GM12874 (cell line): Measurements from ENCODE around the gene RAB3GAP2.

Experiments used
- TF ChIP-seq, protein P1 (sequence below): IDR thresholded peaks from 2 replicates; pipeline ENCODE4 v1.5.1; 2011; ENCODE audit warnings: low read depth, mild to moderate bottlenecking, control low read depth, low read length, moderate library complexity; ENCODE audit not compliant: insufficient read depth

RAB3GAP2 gene

DNA sequence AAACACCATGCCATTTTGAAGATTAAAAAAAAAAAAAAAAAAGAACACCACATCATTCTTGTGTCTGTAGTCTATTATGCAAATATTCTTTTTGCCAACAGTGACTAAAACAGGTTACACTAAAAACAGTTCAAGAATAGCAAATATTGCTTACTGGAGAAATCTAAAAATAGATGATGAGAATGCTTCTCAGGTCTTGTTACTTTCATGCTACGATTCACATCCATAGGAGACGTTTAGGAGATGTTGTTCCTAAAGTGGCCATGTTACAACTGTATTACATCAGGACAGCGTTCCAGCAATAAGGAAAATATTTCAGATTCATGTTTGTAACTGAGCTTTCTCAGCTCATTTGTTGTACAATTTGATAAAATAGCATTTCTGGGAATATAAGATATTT is 32.3 kb downstream of the RAB3GAP2 start:
- TF ChIP-seq, protein P1, sequence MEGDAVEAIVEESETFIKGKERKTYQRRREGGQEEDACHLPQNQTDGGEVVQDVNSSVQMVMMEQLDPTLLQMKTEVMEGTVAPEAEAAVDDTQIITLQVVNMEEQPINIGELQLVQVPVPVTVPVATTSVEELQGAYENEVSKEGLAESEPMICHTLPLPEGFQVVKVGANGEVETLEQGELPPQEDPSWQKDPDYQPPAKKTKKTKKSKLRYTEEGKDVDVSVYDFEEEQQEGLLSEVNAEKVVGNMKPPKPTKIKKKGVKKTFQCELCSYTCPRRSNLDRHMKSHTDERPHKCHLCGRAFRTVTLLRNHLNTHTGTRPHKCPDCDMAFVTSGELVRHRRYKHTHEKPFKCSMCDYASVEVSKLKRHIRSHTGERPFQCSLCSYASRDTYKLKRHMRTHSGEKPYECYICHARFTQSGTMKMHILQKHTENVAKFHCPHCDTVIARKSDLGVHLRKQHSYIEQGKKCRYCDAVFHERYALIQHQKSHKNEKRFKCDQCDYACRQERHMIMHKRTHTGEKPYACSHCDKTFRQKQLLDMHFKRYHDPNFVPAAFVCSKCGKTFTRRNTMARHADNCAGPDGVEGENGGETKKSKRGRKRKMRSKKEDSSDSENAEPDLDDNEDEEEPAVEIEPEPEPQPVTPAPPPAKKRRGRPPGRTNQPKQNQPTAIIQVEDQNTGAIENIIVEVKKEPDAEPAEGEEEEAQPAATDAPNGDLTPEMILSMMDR: no peak

DNA sequence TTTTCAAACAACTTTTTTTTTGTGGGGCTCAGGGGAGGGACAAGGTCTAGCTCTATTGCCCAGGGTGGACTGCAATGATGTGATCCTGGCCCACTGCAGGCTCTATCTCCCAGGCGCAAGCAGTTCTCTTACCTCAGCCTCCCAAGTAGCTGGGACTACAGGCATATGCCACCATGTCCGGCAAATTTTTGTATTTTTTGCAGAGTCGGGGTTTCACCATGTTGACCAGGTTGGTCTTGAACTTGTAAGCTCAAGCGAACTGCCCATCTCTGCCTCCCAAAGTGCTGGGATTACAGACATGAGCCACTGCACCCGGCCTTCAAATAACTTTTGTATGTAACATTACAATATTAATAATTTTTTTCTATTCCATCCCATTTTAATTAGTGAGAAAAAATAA is 33.0 kb downstream of the RAB3GAP2 start:
- TF ChIP-seq, protein P1: no peak

DNA sequence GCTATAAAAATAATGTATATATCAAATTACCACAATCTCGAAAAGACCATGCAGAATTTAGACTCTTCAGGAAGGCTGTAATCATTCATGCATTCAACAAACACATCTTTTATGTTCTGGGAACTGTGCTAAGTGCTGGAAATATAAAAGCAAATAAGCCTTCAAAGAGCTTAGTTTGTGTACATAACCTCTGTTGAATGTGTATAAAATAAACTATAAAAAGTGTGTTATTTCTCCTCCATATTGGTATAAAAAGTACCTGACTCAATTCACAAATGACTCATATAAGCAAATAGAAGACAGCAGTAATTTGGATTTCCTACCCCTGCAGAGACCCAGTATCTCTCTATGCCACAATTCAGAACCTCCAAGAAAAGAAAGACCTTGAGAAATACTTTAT is 36.8 kb downstream of the RAB3GAP2 start:
- TF ChIP-seq, protein P1: no peak

DNA sequence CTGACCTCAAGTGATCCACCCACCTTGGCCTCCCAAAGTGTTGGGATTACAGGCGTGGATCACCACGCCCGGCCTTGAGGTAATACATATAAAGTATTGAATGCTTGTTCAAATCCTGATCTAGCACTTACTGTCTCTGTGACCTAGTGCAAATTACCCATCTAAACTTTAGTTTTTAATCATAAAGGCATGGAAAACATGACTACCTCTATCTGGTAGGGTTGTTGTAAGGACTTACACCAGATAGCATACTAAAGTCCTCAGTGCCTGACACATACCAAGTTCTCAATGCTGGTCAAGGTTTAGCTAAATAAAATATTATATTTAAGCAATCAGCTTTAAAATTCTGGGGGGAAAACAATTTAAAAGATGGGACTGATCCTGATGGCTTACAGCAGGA is 38.3 kb downstream of the RAB3GAP2 start:
- TF ChIP-seq, protein P1: no peak

DNA sequence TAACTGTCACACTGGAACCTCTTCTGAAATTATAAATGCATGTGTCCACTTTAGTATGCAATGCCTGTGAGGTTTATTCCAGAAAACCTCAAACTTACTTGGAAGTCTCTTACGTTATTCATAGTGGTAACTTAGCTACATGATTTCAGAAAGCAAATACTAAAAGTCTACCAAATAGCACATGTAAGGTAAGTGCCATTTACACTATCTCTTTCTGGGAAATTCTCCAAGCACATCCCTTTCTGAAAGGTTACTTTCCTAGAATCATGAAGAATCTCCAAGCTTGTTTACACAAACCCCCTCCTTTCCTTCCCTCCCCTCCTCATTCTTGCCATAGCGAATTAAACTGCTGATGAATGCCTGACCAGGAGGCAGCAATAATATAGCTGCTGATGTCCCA is 42.5 kb downstream of the RAB3GAP2 start:
- TF ChIP-seq, protein P1: no peak

DNA sequence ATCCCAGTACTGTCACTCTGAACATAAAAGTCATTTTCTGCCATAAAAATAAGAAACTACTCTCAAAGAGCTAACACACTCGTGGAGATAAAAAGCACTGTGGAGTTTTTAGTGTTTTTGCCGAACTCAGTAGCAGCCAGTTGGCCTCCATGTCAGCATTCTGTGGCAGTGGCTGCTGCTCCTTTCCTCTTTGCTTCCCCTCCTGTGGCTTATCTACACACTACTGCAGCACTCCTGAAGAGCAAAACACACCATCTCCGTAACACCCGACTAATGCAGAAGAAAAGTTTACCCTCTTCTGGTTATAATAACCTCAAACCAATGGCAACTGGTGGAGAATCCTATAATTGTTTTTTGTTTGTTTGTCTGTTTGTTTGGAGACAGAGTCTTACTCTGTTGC is 44.9 kb downstream of the RAB3GAP2 start:
- TF ChIP-seq, protein P1: no peak

DNA sequence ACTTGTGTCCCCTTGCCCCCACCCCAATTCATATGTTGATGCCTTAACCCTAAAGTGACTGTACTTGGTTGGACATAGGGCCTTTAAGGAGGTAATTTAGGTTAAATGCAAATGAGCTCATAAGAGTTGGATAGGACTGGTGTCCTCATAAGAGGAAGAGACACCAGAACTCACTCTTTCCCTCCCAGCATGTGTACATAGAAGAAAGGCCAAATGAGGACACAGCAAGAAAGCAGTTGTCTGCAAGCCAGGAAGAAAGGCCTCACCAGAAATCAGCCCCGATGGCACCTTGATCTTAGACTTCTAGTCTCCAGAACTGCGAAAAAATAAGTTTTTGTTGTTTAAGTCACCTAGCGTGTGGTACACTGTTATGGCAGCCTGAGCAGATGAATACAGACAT is 45.5 kb downstream of the RAB3GAP2 start:
- TF ChIP-seq, protein P1: no peak

DNA sequence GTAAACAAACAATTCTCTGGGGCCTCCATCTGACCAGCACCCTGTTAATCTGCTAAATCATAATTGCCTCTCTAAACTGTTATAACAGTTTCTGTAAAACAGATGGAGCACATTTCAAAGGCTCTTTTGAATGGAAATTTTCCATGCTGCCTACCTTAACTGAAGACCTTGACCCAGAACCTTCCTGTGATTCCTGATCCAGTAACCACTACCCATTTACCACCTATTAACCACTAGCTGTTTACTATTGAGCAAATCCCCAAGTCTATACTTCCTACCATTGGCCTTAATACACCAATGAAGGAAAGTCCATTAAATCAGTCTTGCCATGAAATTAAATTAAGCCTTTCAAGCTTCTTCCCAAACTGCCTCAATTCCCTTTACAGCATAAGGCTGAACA is 46.3 kb downstream of the RAB3GAP2 start:
- TF ChIP-seq, protein P1: no peak
